ENCODE results near the gene LYPD6B. TPM values are rescaled to one million over a fixed set of nuclear protein-coding genes. Genes with fewer than 3 reads are reported as not detected.

Gene LYPD6B
- total RNA-seq, 1 experiment from 2014 or later: not detected

GRCh38 chr2:149005471-149006077 is 32.9 kb upstream of the LYPD6B start:
- H3K4me1 ChIP-seq (ENCODE audit: insufficient read depth, low read length, poor library complexity, severe bottlenecking): no peaks in the 10 kb centered on the region

GRCh38 chr2:149006883-149007543 is 31.5 kb upstream of the LYPD6B start:
- H3K36me3 ChIP-seq (ENCODE audit: insufficient read depth, low read length, poor library complexity, severe bottlenecking): no peaks in the 10 kb centered on the region
- intact Hi-C loops (cut with micrococcal nuclease; ENCODE audit: unreplicated experiment): no loop called here
- ChIA-PET CTCF (no interaction called here), POLR2A (ENCODE audit: low non-redundant PET) (no interaction called here)
- H3K4me1 ChIP-seq (ENCODE audit: insufficient read depth, low read length, poor library complexity, severe bottlenecking): no peaks in the 10 kb centered on the region
- no peak overlapping the region for H3K27ac ChIP-seq (ENCODE audit: low read depth, low read length, poor library complexity, severe bottlenecking)
- no peaks in the 10 kb centered on the region for H3K9me3 ChIP-seq (ENCODE audit: low read depth, low read length, poor library complexity, severe bottlenecking)
- no peaks in the 10 kb centered on the region for H3K27me3 ChIP-seq (replicated peaks; ENCODE audit: insufficient read depth, low read depth, low read length, poor library complexity)
- BruUV-seq (replicated peaks): no TSS peak
- DNase-seq (ENCODE audit: low spot score): no peak
- no peak overlapping the region for H3K4me3 ChIP-seq (ENCODE audit: low read depth, low read length, poor library complexity, severe bottlenecking)
- TF ChIP-seq EZH2 (IDR thresholded peaks at IDR 0.05; ENCODE audit: borderline replicate concordance, low read depth, low read length, poor library complexity, severe bottlenecking): no peak
- TF ChIP-seq CTCF (conservative IDR thresholded peaks at IDR 0.05; ENCODE audit: low read depth, low read length): no peak

More at GRCh38 chr2:149005471-149006077, 32.9 kb upstream of the LYPD6B start:
- no peak for TF ChIP-seq CTCF (conservative IDR thresholded peaks at IDR 0.05; ENCODE audit: low read depth, low read length)
- no peak for TF ChIP-seq EZH2 (IDR thresholded peaks at IDR 0.05; ENCODE audit: borderline replicate concordance, low read depth, low read length, poor library complexity, severe bottlenecking)
- ChIA-PET CTCF (no interaction called here), POLR2A (ENCODE audit: low non-redundant PET) (no interaction called here)
- no TSS peak for BruUV-seq (replicated peaks)
- Histone ChIP-seq H3K9me3 (ENCODE audit: low read depth, low read length, poor library complexity, severe bottlenecking) (no peaks in the 10 kb centered on the region), H3K27ac (ENCODE audit: low read depth, low read length, poor library complexity, severe bottlenecking) (no peak overlapping the region), H3K4me3 (ENCODE audit: low read depth, low read length, poor library complexity, severe bottlenecking) (no peak overlapping the region), H3K36me3 (ENCODE audit: insufficient read depth, low read length, poor library complexity, severe bottlenecking) (no peaks in the 10 kb centered on the region), H3K27me3 (replicated peaks; ENCODE audit: insufficient read depth, low read depth, low read length, poor library complexity) (no peaks in the 10 kb centered on the region)
- DNase-seq (ENCODE audit: low spot score): no peak
- intact Hi-C loops (cut with micrococcal nuclease; ENCODE audit: unreplicated experiment): no loop called here

- Histone ChIP-seq H3K27me3 (replicated peaks; ENCODE audit: insufficient read depth, low read depth, low read length, poor library complexity) (no peaks in the 10 kb centered on the region), H3K27ac (ENCODE audit: low read depth, low read length, poor library complexity, severe bottlenecking) (no peak overlapping the region), H3K36me3 (ENCODE audit: insufficient read depth, low read length, poor library complexity, severe bottlenecking) (no peaks in the 10 kb centered on the region), H3K9me3 (ENCODE audit: low read depth, low read length, poor library complexity, severe bottlenecking) (no peaks in the 10 kb centered on the region), H3K4me1 (ENCODE audit: insufficient read depth, low read length, poor library complexity, severe bottlenecking) (no peaks in the 10 kb centered on the region), H3K4me3 (ENCODE audit: low read depth, low read length, poor library complexity, severe bottlenecking) (no peak overlapping the region)
- no TSS peak for BruUV-seq (replicated peaks)
- no peak for DNase-seq (ENCODE audit: low spot score)
- intact Hi-C loops (cut with micrococcal nuclease; ENCODE audit: unreplicated experiment): no loop called here
- POLR2A ChIA-PET (ENCODE audit: low non-redundant PET): no interaction called here
- CTCF ChIA-PET: no interaction called here
- no peak for TF ChIP-seq CTCF (conservative IDR thresholded peaks at IDR 0.05; ENCODE audit: low read depth, low read length)
- TF ChIP-seq EZH2 (IDR thresholded peaks at IDR 0.05; ENCODE audit: borderline replicate concordance, low read depth, low read length, poor library complexity, severe bottlenecking): no peak
Observed at GRCh38 chr2:149008381-149008780, 30.1 kb upstream of the LYPD6B start.

Measured in A673 (cell line).